ENCODE data around the gene SMAD3. TPM values are rescaled to one million over a fixed set of nuclear protein-coding genes. Genes with fewer than 3 reads are reported as not detected.
A peak's percentile ranks its signal among the peaks of the same experiment; 100 is the strongest.

The SMAD3 gene
- total and polyA plus RNA-seq, 2 donors (not counting 1 experiment from before 2014, with no cell fraction given) = 55.9 to 163 TPM

GRCh38 chr15:67138891-67139855 is 73.8 kb downstream of the SMAD3 start:
- POLR2A ChIA-PET = no interaction called here
- no peak for DNase-seq
- Mint-ChIP-seq H3K27ac (peak overlapping the region; percentile 62), H3K4me1 (peaks cover 89% of the 10 kb centered on the region), H3K9me3 (ENCODE audit: insufficient read depth) (no peaks in the 10 kb centered on the region), H3K27me3 (no peaks in the 10 kb centered on the region), H3K4me3 (peak overlapping the region; percentile 18)
- Histone ChIP-seq H3K27me3 (replicated peaks in 1 of 4; ENCODE audit: control extremely low read depth in 1 of 4, control insufficient read depth in 3 of 4, insufficient read depth in 4 of 4, low read length in 3 of 4) (no peaks in the 10 kb centered on the region), H3K9ac (ENCODE audit: low read length) (no peak overlapping the region), H3K4me1 (ENCODE audit: control insufficient read depth in 2 of 2, insufficient read depth in 2 of 2, low read length in 2 of 2) (peaks cover 74 to 77% of the 10 kb centered on the region in 2 donors), H3K4me3 (ENCODE audit: control extremely low read depth in 1 of 5, extremely low read depth in 1 of 5, insufficient read depth in 1 of 5, low read depth in 2 of 5, low read length in 4 of 5) (no peak overlapping the region), H3K9me3 (ENCODE audit: control extremely low read depth in 1 of 3, control insufficient read depth in 2 of 3, insufficient read depth in 1 of 3, low read length in 2 of 3) (no peaks in the 10 kb centered on the region), H3K27ac (ENCODE audit: low read length in 2 of 2) (peak overlapping the region in 1 of 2 donors; percentile 52), H2AFZ (ENCODE audit: insufficient read depth, low read depth, low read length, poor library complexity, severe bottlenecking) (no peak overlapping the region), H3K4me2 (replicated peaks; ENCODE audit: low read depth, low read length, poor library complexity, severe bottlenecking) (peak overlapping the region; percentile 19), H3K79me2 (ENCODE audit: control insufficient read depth, insufficient read depth, low read length) (peaks cover 100% of the 10 kb centered on the region), H4K20me1 (ENCODE audit: control insufficient read depth, insufficient read depth, low read length, poor library complexity, severe bottlenecking) (peaks cover 95% of the 10 kb centered on the region), H3K36me3 (replicated peaks in 1 of 2; ENCODE audit: control extremely low read depth in 1 of 2, control insufficient read depth in 1 of 2, extremely low read depth in 1 of 2, insufficient read depth in 2 of 2, low read length in 1 of 2) (peaks cover 0 to 7% of the 10 kb centered on the region in 2 experiments)
- no peak for TF ChIP-seq EZH2 (IDR thresholded peaks at IDR 0.05; ENCODE audit: borderline replicate concordance, insufficient read depth, low read depth, low read length, poor library complexity, severe bottlenecking)
- TF ChIP-seq CTCF (IDR thresholded peaks at IDR 0.05) = no peak
- 98% methylated on average over 5 of the region's 11 CpGs for WGBS (ENCODE audit: insufficient coverage)
- ATAC-seq (ENCODE audit: low read depth) = no peak
- CTCF ChIA-PET = no interaction called here
- intact Hi-C loops (cut with micrococcal nuclease) = no loop called here
